Frontal cortex (tissue), 4 donors: ENCODE results near the gene ITPR3. TPM values are rescaled to one million over a fixed set of nuclear protein-coding genes. Genes with fewer than 3 reads are reported as not detected.
A peak's percentile ranks its signal among the peaks of the same experiment; 100 is the strongest.

Source experiments
- DNase-seq, 2 donors: peaks; one replicate each; pipeline ENCODE4 v3.0.0; 2012; ENCODE audit warnings: low spot score in 2 of 2
- FAIRE-seq: peaks from 2 replicates; lab custom pipeline; 2012; peaks lifted over from hg19 to GRCh38; lab: Jason Lieb, UNC
- small RNA-seq: library from RNA; depleted of rRNA; stranded (forward); fragments of <200 nt; gene quantifications from one replicate; pipeline ENCODE3, GENCODE V24; 2014
- total RNA-seq: library from RNA; depleted of rRNA; stranded (reverse); fragments of >200 nt; gene quantifications from one replicate; pipeline ENCODE4 v1.2.3, GENCODE V29; 2014
- donor health status: control.
- donor health status: control.
- donor health status: control.

ITPR3 gene
- total RNA-seq, 1 donor from 2014 or later, result 1.2 TPM

- FAIRE-seq, result no peak
- DNase-seq, result no peak
These were observed 119.1 kb downstream of the ITPR3 start for GRCh38 chr6:33740204-33740608.

DNA sequence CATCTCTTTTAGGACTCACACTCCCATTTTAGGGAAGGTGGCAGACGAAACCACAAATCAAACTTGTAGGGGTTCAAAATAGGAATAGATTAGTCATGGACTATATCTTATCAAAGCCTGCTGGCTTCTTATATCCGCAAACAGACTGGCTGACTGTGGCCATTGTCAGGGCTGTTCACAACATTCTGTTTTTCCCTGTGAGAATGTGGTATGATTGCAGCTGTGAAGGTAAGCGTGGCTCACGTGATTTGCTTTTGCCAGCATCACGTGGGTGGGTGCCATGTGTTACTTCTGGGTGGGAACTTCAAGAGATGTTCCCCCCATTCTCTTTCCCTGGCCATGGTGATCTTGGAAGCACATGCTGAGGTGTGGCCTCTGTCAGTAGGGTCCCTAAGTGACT, 119.7 kb downstream of the ITPR3 start:
- DNase-seq (no peak), FAIRE-seq (no peak)

GRCh38 chr6:33742092-33742491, 121.0 kb downstream of the ITPR3 start:
- no peak for FAIRE-seq
- no peak for DNase-seq

DNA sequence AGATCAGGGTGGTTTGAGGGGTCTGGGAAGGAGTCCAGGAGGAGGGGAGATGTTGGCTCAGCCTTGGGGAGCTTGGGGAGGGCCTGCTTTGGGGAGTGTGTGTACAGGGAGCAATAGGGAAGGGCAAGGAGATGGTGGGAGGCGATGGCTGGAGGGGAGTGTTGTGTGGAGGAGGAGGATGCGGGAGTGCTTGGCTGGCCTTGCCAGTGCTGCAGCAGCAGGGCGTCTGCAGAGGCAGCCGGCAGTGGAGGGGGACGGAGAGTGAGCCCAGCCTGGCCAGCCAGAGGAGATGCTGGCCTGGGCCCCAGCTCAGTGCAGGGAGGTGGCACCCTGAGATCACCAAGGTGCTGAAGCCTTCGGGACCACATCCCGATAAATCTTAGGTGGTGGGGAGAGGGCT, 121.7 kb downstream of the ITPR3 start:
- FAIRE-seq, result no peak

GRCh38 chr6:33744001-33744848, 123.1 kb downstream of the ITPR3 start:
- FAIRE-seq, result no peak
- DNase-seq, result peak; percentile 65 to 84

More for the DNA sequence above, 121.7 kb downstream of the ITPR3 start:
- DNase-seq, result no peak

DNA sequence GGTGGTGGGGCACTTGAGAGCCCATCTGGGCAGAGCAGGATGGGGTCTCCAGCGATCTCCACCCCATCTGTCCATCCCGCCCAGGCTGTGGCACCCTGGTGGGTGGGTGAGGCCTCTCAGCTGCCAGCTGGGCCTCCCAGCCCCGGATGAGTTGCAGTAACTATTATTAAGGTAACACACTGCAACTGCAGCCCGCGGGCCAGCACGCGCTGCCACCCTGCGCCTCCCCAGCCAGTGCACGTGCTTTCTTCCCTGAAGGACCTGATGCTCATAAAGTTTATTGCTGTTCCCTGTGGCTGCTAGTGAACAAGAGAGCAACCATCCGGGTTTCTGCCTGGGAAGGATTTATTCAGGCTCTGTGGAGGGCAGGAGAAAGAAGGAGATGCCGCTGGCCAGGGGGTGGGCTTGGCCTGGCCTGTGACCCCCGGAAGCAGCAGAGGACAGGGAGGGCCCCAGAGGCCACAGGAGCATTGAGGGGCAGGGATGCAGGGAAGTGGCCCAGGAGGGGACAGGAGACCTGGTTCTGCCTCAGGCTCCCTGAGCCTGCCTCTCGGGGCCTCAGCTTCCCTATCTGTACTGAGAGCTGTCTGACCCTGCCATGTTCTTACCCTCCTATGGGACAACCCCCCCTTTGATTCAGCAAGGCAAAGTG, 123.9 kb downstream of the ITPR3 start:
- no peak for DNase-seq
- no peak for FAIRE-seq

DNA sequence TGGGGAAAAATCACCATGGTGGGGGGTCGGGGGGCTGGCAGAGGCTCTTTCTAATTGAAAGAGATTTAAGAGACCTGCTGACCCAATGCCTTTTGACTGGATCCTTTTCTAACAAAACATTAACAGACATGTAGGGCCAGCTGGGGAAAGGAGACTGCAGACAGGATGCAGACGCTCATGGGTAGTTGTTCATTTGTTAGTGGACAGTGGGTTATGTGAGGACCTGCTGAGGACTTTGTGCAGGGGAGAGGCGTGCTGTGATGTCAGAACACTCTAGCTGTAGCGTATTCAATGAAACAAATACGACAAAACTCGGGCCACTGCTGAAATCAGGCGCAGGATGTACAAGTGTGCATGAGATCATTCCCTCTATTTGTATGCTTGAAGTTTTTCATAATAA, 124.4 kb downstream of the ITPR3 start:
- FAIRE-seq, result no peak
- no peak for DNase-seq

Small RNA genes within 50 kb of the gene (small RNA-seq; reads per million reads assigned to genes)
- not detected for gene MIR3934

Other genes with a start within 250 kb of the ITPR3 start
- 4.1 TPM for gene KIFC1, start 229.5 kb upstream of the ITPR3 start, total RNA-seq
- 16.3 TPM for gene PHF1, start 210.3 kb upstream of the ITPR3 start, total RNA-seq
- 84.8 TPM for gene CUTA, start 203.2 kb upstream of the ITPR3 start, total RNA-seq
- 35.1 TPM for gene SYNGAP1, start 201.3 kb upstream of the ITPR3 start, total RNA-seq
- 9.0 TPM for gene ZBTB9, start 166.7 kb upstream of the ITPR3 start, total RNA-seq
- gene BAK1, start 41.0 kb upstream of the ITPR3 start, total RNA-seq, result 2.9 TPM
- 19.6 TPM for gene UQCC2, start 90.4 kb downstream of the ITPR3 start, total RNA-seq
- not detected for gene IP6K3, start 125.6 kb downstream of the ITPR3 start, total RNA-seq
- gene LEMD2, start 167.8 kb downstream of the ITPR3 start, total RNA-seq, result 29.3 TPM
- not detected for gene MLN, start 182.7 kb downstream of the ITPR3 start, total RNA-seq